H1 (cell line): ENCODE results near the gene UQCR10. TPM values are rescaled to one million over a fixed set of nuclear protein-coding genes. Genes with fewer than 3 reads are reported as not detected.

Experiments
- CTCF ChIA-PET: fragments of 300-600 bp; sonication (Branson Sonifier 250); formaldehyde crosslinking; loops from one replicate; lab custom pipeline; 2021; ENCODE audit not compliant: partially characterized antibody; lab: Charles Lee
- POLR2A ChIA-PET: fragments of 300-600 bp; sonication (Branson Sonifier 250); formaldehyde crosslinking; loops from one replicate; lab custom pipeline; 2021; ENCODE audit warnings: inconsistent platforms; ENCODE audit not compliant: partially characterized antibody; lab: Charles Lee
- DNase-seq, 2 experiments: peaks; one replicate each; pipeline versions ENCODE4 v3.0.0 to v3.0.0-alpha.2; 2010 to 2022; ENCODE audit warnings: low spot score in 2 of 2, low read depth in 1 of 2, mixed read lengths in 1 of 2
- FAIRE-seq: peaks from 2 replicates; lab custom pipeline; 2011; peaks lifted over from hg19 to GRCh38; lab: Jason Lieb, UNC
- H2AFZ ChIP-seq: 2 replicates; pipeline ENCODE4 v1.8.1; 2012; ENCODE audit warnings: low read length, inconsistent platforms
- H2AK5ac ChIP-seq: 2 replicates; pipeline ENCODE4 v1.6.1; 2013; ENCODE audit warnings: low read depth, low read length
- H2BK120ac ChIP-seq: replicated peaks from 2 replicates; pipeline ENCODE3; 2013; ENCODE audit warnings: low read depth, low read length, inconsistent platforms
- H2BK12ac ChIP-seq: 2 replicates; pipeline ENCODE4 v1.6.1; 2013; ENCODE audit warnings: low read depth, low read length
- H2BK15ac ChIP-seq: 2 replicates; pipeline ENCODE4 v1.6.1; 2013; ENCODE audit warnings: low read length
- H2BK20ac ChIP-seq: 2 replicates; pipeline ENCODE4 v1.6.1; 2013; ENCODE audit warnings: low read length
- H2BK5ac ChIP-seq: 2 replicates; pipeline ENCODE4 v1.6.1; 2013; ENCODE audit warnings: low read depth, low read length
- H3K14ac ChIP-seq: 2 replicates; pipeline ENCODE4 v1.6.1; 2013; ENCODE audit warnings: inconsistent platforms; ENCODE audit not compliant: insufficient read length
- H3K18ac ChIP-seq: 2 replicates; pipeline ENCODE4 v1.6.1; 2013; ENCODE audit warnings: low read length; ENCODE audit errors: extremely low read depth
- H3K23ac ChIP-seq: 2 replicates; pipeline ENCODE4 v1.6.1; 2013; ENCODE audit warnings: inconsistent platforms; ENCODE audit not compliant: insufficient read length
- H3K23me2 ChIP-seq: 2 replicates; pipeline ENCODE4 v1.6.1; 2013; ENCODE audit warnings: low read depth, low read length
- H3K27ac ChIP-seq: 2 replicates; pipeline ENCODE4 v1.6.1; 2011; ENCODE audit warnings: low read depth, low read length, inconsistent platforms
- H3K27me3 ChIP-seq, 4 experiments: replicated peaks in 1 of 4; 1 replicate in 1 of 4; 2 replicates in 3 of 4; pipeline versions ENCODE4 v1.6.1 to v1.8.1; 2011 to 2013; ENCODE audit warnings: low read length in 3 of 4, mild to moderate bottlenecking in 3 of 4, inconsistent platforms in 2 of 4, mixed read lengths in 2 of 4, moderate library complexity in 1 of 4; ENCODE audit not compliant: control insufficient read depth in 3 of 4, insufficient read depth in 3 of 4; ENCODE audit errors: extremely low read depth in 1 of 4
- H3K36me3 ChIP-seq, 4 experiments: 2 replicates each; pipeline versions ENCODE4 v1.6.1 to v1.8.1; 2011 to 2013; ENCODE audit warnings: mild to moderate bottlenecking in 4 of 4, low read length in 3 of 4, moderate library complexity in 2 of 4, control low read depth in 1 of 4, inconsistent platforms in 1 of 4; ENCODE audit not compliant: insufficient read depth in 4 of 4, control insufficient read depth in 2 of 4
- H3K4ac ChIP-seq: replicated peaks from 2 replicates; pipeline ENCODE3; 2013; ENCODE audit warnings: low read length, low read depth, mixed read lengths, inconsistent platforms; ENCODE audit not compliant: insufficient read length
- H3K4me1 ChIP-seq, 4 experiments: replicated peaks in 1 of 4; 1 replicate in 1 of 4; 2 replicates in 3 of 4; pipeline versions ENCODE4 v1.6.1 to v1.8.1; 2011 to 2013; ENCODE audit warnings: low read length in 3 of 4, inconsistent platforms in 2 of 4, mixed read lengths in 1 of 4; ENCODE audit not compliant: insufficient read depth in 4 of 4, control insufficient read depth in 3 of 4
- H3K4me2 ChIP-seq, 2 experiments: 2 replicates each; pipeline versions ENCODE4 v1.6.1 to v1.8.1; 2011 to 2013; ENCODE audit warnings: low read depth in 2 of 2, low read length in 2 of 2, control low read depth in 1 of 2, inconsistent platforms in 1 of 2, mild to moderate bottlenecking in 1 of 2; ENCODE audit not compliant: insufficient read depth in 1 of 2
- H3K4me3 ChIP-seq, 4 experiments: fragments of 200-600, 300-600 bp in 1 of 4; sonication (generic), shearing (Covaris generic), sonication (Bioruptor Twin) in 1 of 4; 2 replicates each; pipeline versions ENCODE4 v1.5.1 to v1.8.1; 2011 to 2016; ENCODE audit warnings: low read length in 4 of 4, low read depth in 3 of 4, control low read depth in 2 of 4, inconsistent platforms in 2 of 4, mild to moderate bottlenecking in 2 of 4, mixed read lengths in 1 of 4, moderate library complexity in 1 of 4; ENCODE audit not compliant: insufficient read depth in 2 of 4; ENCODE audit errors: extremely low read depth in 1 of 4
- H3K56ac ChIP-seq: replicated peaks from 2 replicates; pipeline ENCODE3; 2013; ENCODE audit warnings: low read depth, mild to moderate bottlenecking, mixed read lengths, low read length, inconsistent platforms; ENCODE audit not compliant: insufficient read length
- H3K79me1 ChIP-seq: 2 replicates; pipeline ENCODE4 v1.6.1; 2013; ENCODE audit warnings: low read depth, low read length, control low read depth
- H3K79me2 ChIP-seq, 2 experiments: 2 replicates each; pipeline versions ENCODE4 v1.6.1 to v1.8.1; 2012 to 2013; ENCODE audit warnings: low read length in 2 of 2, mild to moderate bottlenecking in 2 of 2, inconsistent platforms in 1 of 2; ENCODE audit not compliant: insufficient read depth in 2 of 2, control insufficient read depth in 1 of 2
- H3K9ac ChIP-seq, 4 experiments: replicated peaks in 1 of 4; 1 replicate in 1 of 4; 2 replicates in 3 of 4; pipeline versions ENCODE4 v1.6.1 to v1.8.1; 2011 to 2013; ENCODE audit warnings: low read depth in 3 of 4, low read length in 3 of 4, control low read depth in 2 of 4, mild to moderate bottlenecking in 2 of 4, moderate library complexity in 2 of 4, inconsistent platforms in 1 of 4; ENCODE audit errors: extremely low read depth in 1 of 4
- H3K9me3 ChIP-seq, 2 experiments: 2 replicates each; pipeline versions ENCODE4 v1.6.1 to v1.8.1; 2012 to 2013; ENCODE audit warnings: mild to moderate bottlenecking in 2 of 2, moderate library complexity in 2 of 2, control low read depth in 1 of 2, inconsistent platforms in 1 of 2, low read depth in 1 of 2, low read length in 1 of 2, mixed read lengths in 1 of 2; ENCODE audit not compliant: insufficient read depth in 2 of 2
- H4K20me1 ChIP-seq, 2 experiments: replicated peaks in 1 of 2; 2 replicates each; pipeline versions ENCODE3 to v1.8.1; 2011 to 2013; ENCODE audit warnings: inconsistent platforms in 2 of 2, low read length in 2 of 2, mild to moderate bottlenecking in 1 of 2; ENCODE audit not compliant: insufficient read depth in 2 of 2, control insufficient read depth in 1 of 2
- H4K5ac ChIP-seq: 2 replicates; pipeline ENCODE4 v1.6.1; 2013; ENCODE audit warnings: low read length, low read depth, mixed read lengths, inconsistent platforms; ENCODE audit not compliant: insufficient read length
- H4K8ac ChIP-seq: 2 replicates; pipeline ENCODE4 v1.8.0; 2013; ENCODE audit warnings: mild to moderate bottlenecking, moderate library complexity, low read length, inconsistent platforms; ENCODE audit not compliant: insufficient read depth; ENCODE audit errors: extremely low read depth
- H4K91ac ChIP-seq: replicated peaks from 2 replicates; pipeline ENCODE3; 2013; ENCODE audit warnings: low read length, mixed read lengths, inconsistent platforms; ENCODE audit not compliant: insufficient read length
- ASH2L ChIP-seq: fragments of 200-600, 300-600 bp; sonication (generic); IDR thresholded peaks from one replicate; pipeline ENCODE4 v1.7.1; 2017; ENCODE audit warnings: low read length
- CHD1 ChIP-seq: IDR thresholded peaks from 2 replicates; pipeline ENCODE4 v1.6.1; 2012; ENCODE audit warnings: low read depth, low read length, improper control_type of control experiment
- CHD2 ChIP-seq: IDR thresholded peaks from 2 replicates; pipeline ENCODE4 v1.6.1; 2012; ENCODE audit warnings: low read length, improper control_type of control experiment
- CTBP2 ChIP-seq: IDR thresholded peaks from 2 replicates; pipeline ENCODE4 v1.7.0; 2011; ENCODE audit warnings: borderline replicate concordance, mild to moderate bottlenecking, moderate library complexity, mixed read lengths, low read length; ENCODE audit not compliant: insufficient read depth, insufficient read length
- EGR1 ChIP-seq: IDR thresholded peaks from 2 replicates; pipeline ENCODE4 v1.6.1; 2011; ENCODE audit warnings: low read depth, low read length, borderline replicate concordance
- EZH2 ChIP-seq: fragments of 200-600 bp; sonication (generic); IDR thresholded peaks from 2 replicates; pipeline ENCODE4 v1.7.1; 2012; ENCODE audit warnings: low read depth, mild to moderate bottlenecking, moderate library complexity, low read length, inconsistent platforms; ENCODE audit not compliant: severe bottlenecking
- FOSL1 ChIP-seq: IDR thresholded peaks from 2 replicates; pipeline ENCODE4 v1.6.1; 2011; ENCODE audit warnings: mild to moderate bottlenecking, low read depth, low read length, moderate library complexity; ENCODE audit not compliant: insufficient read depth
- GABPA ChIP-seq: IDR thresholded peaks from 2 replicates; pipeline ENCODE4 v1.6.1; 2011; ENCODE audit warnings: mild to moderate bottlenecking, low read length, moderate library complexity, borderline replicate concordance; ENCODE audit not compliant: insufficient read depth
- HDAC6 ChIP-seq: IDR thresholded peaks from one replicate; pipeline ENCODE4 v1.7.1; 2012; ENCODE audit warnings: low read depth, mild to moderate bottlenecking, inconsistent platforms, low read length, moderate library complexity
- JUN ChIP-seq: IDR thresholded peaks from 2 replicates; pipeline ENCODE4 v1.6.1; 2011; ENCODE audit warnings: low read depth, mild to moderate bottlenecking, improper control_type of control experiment, low read length
- NRF1 ChIP-seq: IDR thresholded peaks from 2 replicates; pipeline ENCODE4 v1.6.1; 2011; ENCODE audit warnings: mild to moderate bottlenecking, low read depth, low read length, improper control_type of control experiment
- POLR2AphosphoS5 ChIP-seq: IDR thresholded peaks from 2 replicates; pipeline ENCODE4 v1.6.1; 2011; ENCODE audit warnings: low read depth, low read length
- SAP30 ChIP-seq: fragments of 300-600 bp; sonication (generic); IDR thresholded peaks from 2 replicates; pipeline ENCODE4 v1.7.1; 2012; ENCODE audit warnings: low read length, moderate library complexity, mild to moderate bottlenecking, inconsistent platforms; ENCODE audit not compliant: insufficient read depth, insufficient replicate concordance
- SIX5 ChIP-seq: IDR thresholded peaks from 2 replicates; pipeline ENCODE4 v1.6.1; 2011; ENCODE audit warnings: mild to moderate bottlenecking, low read depth, low read length
- SP1 ChIP-seq: IDR thresholded peaks from 2 replicates; pipeline ENCODE4 v1.6.1; 2011; ENCODE audit warnings: low read depth, low read length
- WGBS, 2 experiments: shearing (Covaris generic) in 1 of 2; methylation state at CpG; one replicate each; pipeline versions ENCODE4 v1.1.6 to v1.1.7; 2013 to 2015; ENCODE audit warnings: low lambda C conversion rate in 2 of 2, mixed read lengths in 2 of 2, inconsistent platforms in 1 of 2, low coverage in 1 of 2, missing lambda C conversion rate in 1 of 2; ENCODE audit not compliant: insufficient replicate concordance in 2 of 2, insufficient coverage in 1 of 2, insufficient read length in 1 of 2; ENCODE audit errors: extremely low coverage in 1 of 2, missing lambda C conversion rate in 1 of 2; 5-methylcytosine and 5-hydroxymethylcytosine counted together
- polyA plus RNA-seq, 7 experiments: library from polyadenylated mRNA; depleted of rRNA in 3 of 7; stranded (reverse) in 5 of 7; unstranded in 2 of 7; fragments of >200 nt in 5 of 7; fragments of 200-250 nt in 2 of 7; gene quantifications; 1 replicate in 5 of 7; 2 replicates in 1 of 7; 4 replicates in 1 of 7; pipeline versions ENCODE4 v1.2.1 to v1.2.3, GENCODE V29; 2011 to 2013; ENCODE audit warnings: missing spikeins in 2 of 7, mixed read lengths in 2 of 7
- total RNA-seq: library from RNA; stranded (reverse); fragmentation: NEBNext Ultra II Directional; extraction: Animal tissue kit (Norgen Biotek cat#: 25700); gene quantifications from 2 replicates; pipeline ENCODE4 v1.2.1, GENCODE V29; 2021

Gene UQCR10
- total and polyA plus RNA-seq, 2 of the 8 experiments (the other 6 are each of a cell fraction or from before 2014, with no cell fraction given): 102 to 260 TPM

- Histone ChIP-seq H3K56ac (no peak overlapping the region), H3K4me1 (no peaks in the 10 kb centered on the region; a peak in 1 of 7 replicates), H3K9ac (no peak overlapping the region), H2AFZ (no peak overlapping the region), H2BK20ac (no peak overlapping the region), H2BK15ac (no peak overlapping the region), H2BK5ac (no peak overlapping the region), H3K4me2 (no peak overlapping the region), H3K18ac (no peak overlapping the region), H2BK12ac (no peak overlapping the region), H3K4me3 (no peak overlapping the region), H3K27ac (no peak overlapping the region), H3K27me3 (no peaks in the 10 kb centered on the region), H3K36me3 (no peaks in the 10 kb centered on the region), H3K23ac (no peak overlapping the region), H4K20me1 (peaks cover 0 to 1% of the 10 kb centered on the region in 2 experiments), H4K91ac (no peak overlapping the region), H3K79me2 (no peaks in the 10 kb centered on the region), H3K14ac (no peak overlapping the region), H2BK120ac (no peak overlapping the region), H3K79me1 (no peaks in the 10 kb centered on the region), H3K9me3 (no peaks in the 10 kb centered on the region), H4K5ac (no peak overlapping the region), H2AK5ac (no peak overlapping the region), H3K23me2 (no peaks in the 10 kb centered on the region), H3K4ac (no peak overlapping the region), H4K8ac (no peak overlapping the region)
- WGBS, 2 experiments: 89% methylated on average over 3 of the region's 3 CpGs; no CpG with 5 or more reads in 1 of the 2 experiments
- FAIRE-seq (no peak), DNase-seq (no peak)
- POLR2A ChIA-PET: interaction anchor here (1.0 to 1.8 kb wide), 2 partner anchors 12 to 62 kb away, joined by 3 to 4 read pairs; no protein-coding TSS in a partner anchor
- CTCF ChIA-PET: interaction anchor here (1.3 to 2.4 kb wide), 2 partner anchors 15 to 60 kb away, joined by 3 to 7 read pairs; no protein-coding TSS in a partner anchor
- TF ChIP-seq POLR2AphosphoS5: no peak
- no peak for TF ChIP-seq NRF1
- no peak for TF ChIP-seq JUN
- TF ChIP-seq CTBP2: no peak
- TF ChIP-seq HDAC6: no peak
- no peak for TF ChIP-seq EZH2
- TF ChIP-seq CHD2: no peak
- TF ChIP-seq GABPA: no peak
- TF ChIP-seq SAP30: no peak
- TF ChIP-seq SIX5: no peak
- TF ChIP-seq SP1: no peak
- no peak for TF ChIP-seq EGR1
- no peak for TF ChIP-seq CHD1
- no peak for TF ChIP-seq ASH2L
- TF ChIP-seq FOSL1: no peak
These were observed 17.1 kb upstream of the UQCR10 start for GRCh38 chr22:29750029-29750428.
